ENCODE measurements around the gene PDZK1IP1. TPM values are rescaled to one million over a fixed set of nuclear protein-coding genes. Genes with fewer than 3 reads are reported as not detected.

PDZK1IP1 gene
- total and polyA plus RNA-seq, 4 donors, result 0.75 to 2.2 (median 0.98) TPM

- DNase-seq (ENCODE audit: low spot score), result no peak
- no peak overlapping the region for H3K4me3 ChIP-seq (ENCODE audit: low read depth in 1 of 3, low read length in 3 of 3)
- no peaks in the 10 kb centered on the region for H3K27me3 ChIP-seq (ENCODE audit: control insufficient read depth in 4 of 4, insufficient read depth in 4 of 4, low read length in 3 of 4)
- TF ChIP-seq HNF4G (IDR thresholded peaks at IDR 0.05) (no peak), GABPA (IDR thresholded peaks at IDR 0.05 in 1 of 2, conservative IDR thresholded peaks at IDR 0.05 in 1 of 2) (no peak), YY1 (IDR thresholded peaks at IDR 0.05) (no peak), RXRA (IDR thresholded peaks at IDR 0.05) (no peak), ZBTB33 (IDR thresholded peaks at IDR 0.05) (no peak), ATF3 (IDR thresholded peaks at IDR 0.05) (no peak), REST (IDR thresholded peaks at IDR 0.05) (no peak), MAX (IDR thresholded peaks at IDR 0.05) (no peak), TAF1 (conservative IDR thresholded peaks at IDR 0.05) (no peak), HNF4A (conservative IDR thresholded peaks at IDR 0.05) (no peak), JUND (IDR thresholded peaks at IDR 0.05) (no peak), CTCF (IDR thresholded peaks at IDR 0.05; ENCODE audit: low read depth, low read length, missing input control) (no peak), RAD21 (IDR thresholded peaks at IDR 0.05) (no peak)
- H3K9ac ChIP-seq (ENCODE audit: low read depth in 1 of 2, low read length in 2 of 2), result no peak overlapping the region
- H3K4me1 ChIP-seq (ENCODE audit: control insufficient read depth in 4 of 4, insufficient read depth in 4 of 4, low read length in 3 of 4), result peaks cover 0 to 17% (median 8%) of the 10 kb centered on the region in 4 donors
- peaks cover 0 to 3% (median 0%) of the 10 kb centered on the region in 4 donors for H3K9me3 ChIP-seq (ENCODE audit: control insufficient read depth in 4 of 4, low read length in 3 of 4)
- H3K27ac ChIP-seq (ENCODE audit: low read depth in 1 of 2, low read length in 2 of 2), result no peak overlapping the region
- no peaks in the 10 kb centered on the region for H3K36me3 ChIP-seq (ENCODE audit: control insufficient read depth in 4 of 4, insufficient read depth in 3 of 4, low read depth in 1 of 4, low read length in 3 of 4)
Measured at GRCh38 chr1:47174656-47175020, 15.2 kb downstream of the PDZK1IP1 start.

- Histone ChIP-seq H3K4me1 (ENCODE audit: control insufficient read depth in 4 of 4, insufficient read depth in 4 of 4, low read length in 3 of 4) (peaks cover 0 to 7% (median 3%) of the 10 kb centered on the region in 4 donors), H3K27me3 (ENCODE audit: control insufficient read depth in 4 of 4, insufficient read depth in 4 of 4, low read length in 3 of 4) (no peaks in the 10 kb centered on the region), H3K4me3 (ENCODE audit: low read depth in 1 of 3, low read length in 3 of 3) (no peak overlapping the region), H3K27ac (ENCODE audit: low read depth in 1 of 2, low read length in 2 of 2) (no peak overlapping the region), H3K36me3 (ENCODE audit: control insufficient read depth in 4 of 4, insufficient read depth in 3 of 4, low read depth in 1 of 4, low read length in 3 of 4) (no peaks in the 10 kb centered on the region), H3K9me3 (ENCODE audit: control insufficient read depth in 4 of 4, low read length in 3 of 4) (peaks cover 0 to 3% (median 0%) of the 10 kb centered on the region in 4 donors), H3K9ac (ENCODE audit: low read depth in 1 of 2, low read length in 2 of 2) (no peak overlapping the region)
- 95% methylated on average over 5 of the region's 5 CpGs for WGBS
- DNase-seq (ENCODE audit: low spot score), result no peak
- TF ChIP-seq EGR1 (IDR thresholded peaks at IDR 0.05; ENCODE audit: low read depth in 2 of 2) (no peak), HNF4G (IDR thresholded peaks at IDR 0.05) (no peak), ZBTB33 (IDR thresholded peaks at IDR 0.05) (no peak), MAX (IDR thresholded peaks at IDR 0.05) (no peak), FOXA1 (IDR thresholded peaks at IDR 0.05) (no peak), CTCF (IDR thresholded peaks at IDR 0.05; ENCODE audit: low read depth, low read length, missing input control) (no peak), SP1 (IDR thresholded peaks at IDR 0.05) (no peak), RAD21 (IDR thresholded peaks at IDR 0.05) (no peak), RXRA (IDR thresholded peaks at IDR 0.05) (no peak)
Measured at GRCh38 chr1:47172782-47173181, 17.1 kb downstream of the PDZK1IP1 start.
